Prostate gland (tissue), 2 donors: ENCODE data around the gene TBC1D3I. TPM values are rescaled to one million over a fixed set of nuclear protein-coding genes. Genes with fewer than 3 reads are reported as not detected.
"Not testable (repeated sequence)": the region's sequence is repeated elsewhere in the genome, so short reads cannot be mapped to it uniquely, and the experiment has no call there.

Experiments used
- DNase-seq: peaks from one replicate; pipeline ENCODE4 v3.0.0-alpha.2; 2019; ENCODE audit warnings: low spot score
- H3K27ac ChIP-seq, 2 donors: fragments of 200-600 bp; sonication (generic); 2 replicates each; pipeline ENCODE4 v1.5.1; 2017 to 2019
- H3K27me3 ChIP-seq: fragments of 200-600 bp; sonication (generic); replicated peaks from 2 replicates; pipeline ENCODE4 v1.5.1; 2019; ENCODE audit not compliant: insufficient read depth
- H3K36me3 ChIP-seq, 2 donors: fragments of 200-600 bp; sonication (generic); 1 replicate in 1 of 2; 2 replicates in 1 of 2; pipeline versions ENCODE4 v1.5.1 to v1.8.1; 2017 to 2019
- H3K4me1 ChIP-seq: fragments of 200-600 bp; sonication (generic); replicated peaks from 2 replicates; pipeline ENCODE4 v1.5.1; 2019
- H3K4me3 ChIP-seq, 2 donors: fragments of 200-600 bp; sonication (generic); 2 replicates each; pipeline ENCODE4 v1.5.1; 2017 to 2019
- H3K9me3 ChIP-seq: fragments of 200-600 bp; sonication (generic); 2 replicates; pipeline ENCODE4 v1.5.1; 2017
- CTCF ChIP-seq, 4 experiments: fragments of 200-600 bp in 2 of 4; fragments of 450-650 bp in 2 of 4; sonication (generic) in 2 of 4; IDR thresholded peaks; 1 replicate in 3 of 4; 2 replicates in 1 of 4; pipeline ENCODE4 v1.5.1; 2016 to 2019; ENCODE audit warnings: antibody characterized with exemption in 4 of 4, mild to moderate bottlenecking in 2 of 4, moderate library complexity in 2 of 4
- WGBS: methylation state at CpG from one replicate; pipeline ENCODE4 v1.1.5; 2018; 5-methylcytosine and 5-hydroxymethylcytosine counted together
- intact Hi-C: fragments of 100-400 bp; cut with DNase I; formaldehyde crosslinking; loops from one replicate; pipeline ENCODE4 v1.14.2; 2022
- total RNA-seq, 2 donors: library from RNA; depleted of rRNA; stranded (reverse); fragments of >200 nt; gene quantifications; one replicate each; pipeline ENCODE4 v1.1.0, GENCODE V29; 2016

The TBC1D3I gene
- total RNA-seq: under 1 TPM in 1 of 2 donors, not detected in 1; 0.85 TPM

DNA sequence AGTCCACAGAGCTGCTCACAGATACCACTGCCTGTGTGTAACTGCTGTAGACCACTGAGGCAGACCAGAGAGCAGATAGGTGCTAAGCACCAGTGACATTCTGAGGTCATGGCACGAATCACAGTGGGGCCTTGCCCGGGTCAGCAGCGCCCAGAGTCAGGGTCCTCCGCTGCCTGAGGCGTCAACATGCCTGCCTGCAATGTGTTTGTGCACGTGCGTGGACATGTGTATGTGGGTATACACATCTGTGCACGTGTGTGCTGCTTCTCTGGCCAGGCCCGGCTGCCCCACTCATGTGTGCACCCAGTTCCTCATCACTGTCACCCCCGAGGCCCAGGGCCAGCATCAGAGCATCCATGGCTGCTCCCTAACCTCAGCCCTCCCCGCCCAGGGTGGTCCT, at the start of gene TBC1D3I:
TBC1D3I (minus strand) TSS at position 101 of the 400 bp plus-strand sequence. CDS start 1,585 bp downstream, outside the sequence.
- H3K4me1 ChIP-seq, H3K36me3 ChIP-seq, H3K27me3 ChIP-seq, H3K4me3 ChIP-seq, H3K27ac ChIP-seq, DNase-seq, H3K9me3 ChIP-seq, intact Hi-C loops: not testable (repeated sequence)
- WGBS: no CpG with 5 or more reads among the region's 11 CpGs

DNA sequence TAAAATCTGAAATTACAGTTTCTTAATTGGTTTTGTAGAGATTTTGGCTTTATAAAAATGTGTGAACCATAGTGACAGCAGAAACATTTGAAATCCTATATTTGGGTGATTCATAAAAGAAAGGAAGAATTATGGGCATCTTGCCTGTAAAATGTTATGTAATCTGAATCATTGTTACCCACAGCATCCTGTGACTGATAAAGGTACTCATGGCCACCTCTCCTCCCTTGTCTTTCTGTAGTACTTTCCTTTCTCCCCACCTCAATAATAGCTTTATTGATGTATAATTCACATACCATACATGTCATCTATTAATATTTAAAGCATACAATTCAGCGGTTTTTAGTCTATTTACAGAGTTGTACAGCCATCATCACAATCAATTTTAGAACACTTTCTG, 30.8 kb upstream of the TBC1D3I start:
- H3K4me3 ChIP-seq, H3K27me3 ChIP-seq, DNase-seq, intact Hi-C loops, H3K9me3 ChIP-seq, H3K27ac ChIP-seq, H3K36me3 ChIP-seq, H3K4me1 ChIP-seq: not testable (repeated sequence)
- WGBS: no CpG with 5 or more reads among the region's 1 CpG

- intact Hi-C loops, H3K36me3 ChIP-seq, H3K9me3 ChIP-seq, H3K27ac ChIP-seq, H3K4me1 ChIP-seq, H3K4me3 ChIP-seq, H3K27me3 ChIP-seq, DNase-seq: not testable (repeated sequence)
- WGBS: 62% methylated on average over 1 of the region's 2 CpGs
These were observed 25.7 kb upstream of the TBC1D3I start for GRCh38 chr17:36289965-36290612.

DNA sequence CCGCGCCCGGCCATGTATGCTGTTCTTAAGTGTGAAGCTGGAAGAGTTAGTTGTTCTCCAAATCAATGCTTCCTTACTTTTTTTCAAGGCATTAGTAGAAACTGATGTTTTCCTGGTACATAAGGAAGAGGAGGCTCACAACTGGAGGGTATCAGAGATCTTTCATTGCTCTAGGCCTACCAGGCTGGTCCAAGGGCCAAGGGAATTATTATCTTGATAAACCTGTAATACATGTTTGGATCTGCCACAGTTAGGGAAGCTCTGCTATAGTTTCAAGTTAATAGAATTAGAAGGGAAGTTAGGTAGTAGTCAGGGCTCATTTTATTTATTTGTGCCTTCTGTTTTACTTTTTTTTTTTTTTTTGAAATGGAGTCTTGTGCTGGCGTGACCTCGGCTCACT, 19.8 kb upstream of the TBC1D3I start:
- H3K27me3 ChIP-seq, H3K27ac ChIP-seq, H3K9me3 ChIP-seq, intact Hi-C loops, DNase-seq, H3K4me3 ChIP-seq, H3K36me3 ChIP-seq, H3K4me1 ChIP-seq: not testable (repeated sequence)
- 64% methylated on average over 2 of the region's 5 CpGs for WGBS

DNA sequence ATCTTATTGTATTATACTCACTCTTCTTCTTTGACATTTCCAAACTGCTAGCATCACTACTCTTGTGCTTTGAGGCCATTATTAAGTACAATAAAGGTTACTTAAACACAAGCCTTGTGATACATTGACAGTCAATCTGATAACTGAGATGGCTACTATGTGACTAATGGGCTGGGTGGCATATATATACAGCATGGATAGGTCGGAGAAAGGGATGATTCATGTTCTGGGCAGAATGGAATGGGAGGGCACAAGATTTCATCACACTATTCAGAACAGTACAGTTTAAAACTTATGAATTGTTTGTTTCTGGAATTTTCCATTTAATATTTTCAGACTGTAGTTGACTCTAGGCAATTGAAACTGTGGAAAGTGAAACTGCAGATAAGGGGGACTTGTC, 18.9 kb upstream of the TBC1D3I start:
- H3K4me3 ChIP-seq, DNase-seq, H3K36me3 ChIP-seq, H3K4me1 ChIP-seq, H3K27ac ChIP-seq, intact Hi-C loops, H3K27me3 ChIP-seq, H3K9me3 ChIP-seq: not testable (repeated sequence)
- no CpG with 5 or more reads among the region's 1 CpG for WGBS

GRCh38 chr17:36242046-36242445, 22.3 kb downstream of the TBC1D3I start:
- intact Hi-C loops, DNase-seq, H3K4me1 ChIP-seq, H3K27me3 ChIP-seq, H3K36me3 ChIP-seq, H3K9me3 ChIP-seq, H3K4me3 ChIP-seq, H3K27ac ChIP-seq: not testable (repeated sequence)
- 74% methylated on average over 3 of the region's 4 CpGs for whole genome bisulfite sequencing

DNA sequence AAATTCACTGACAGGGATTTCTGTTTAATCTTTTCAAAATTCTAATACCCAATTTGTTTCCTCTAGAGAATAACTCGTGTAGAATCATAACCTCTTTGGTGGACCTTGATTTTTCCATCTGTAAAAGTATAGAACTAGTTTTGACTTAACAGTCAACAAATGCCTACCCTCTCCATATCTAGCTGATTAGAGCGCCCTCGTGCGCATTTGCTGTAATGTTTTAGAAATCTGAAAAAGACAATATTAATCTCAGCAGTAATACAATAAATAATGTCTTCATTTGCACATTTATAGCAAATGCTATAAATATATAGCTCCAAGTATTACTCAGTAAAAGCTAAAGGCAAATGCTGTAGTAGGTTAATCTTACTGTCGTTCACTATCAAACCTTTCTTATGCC, 34.7 kb downstream of the TBC1D3I start:
- H3K27me3 ChIP-seq, DNase-seq, H3K9me3 ChIP-seq, H3K4me1 ChIP-seq, H3K27ac ChIP-seq, H3K4me3 ChIP-seq, intact Hi-C loops, H3K36me3 ChIP-seq: not testable (repeated sequence)
- peak in 1 of 4 experiments; percentile 6 for TF ChIP-seq CTCF (IDR thresholded peaks at IDR 0.05)
- 56% methylated on average over 5 of the region's 5 CpGs for WGBS

- H3K27ac ChIP-seq, intact Hi-C loops, H3K4me1 ChIP-seq, H3K4me3 ChIP-seq, DNase-seq, H3K27me3 ChIP-seq, H3K36me3 ChIP-seq, H3K9me3 ChIP-seq: not testable (repeated sequence)
- 90% methylated on average over 12 of the region's 12 CpGs for WGBS
These were observed 41.4 kb downstream of the TBC1D3I start for GRCh38 chr17:36222967-36223366.

GRCh38 chr17:36221581-36222100, 42.7 kb downstream of the TBC1D3I start:
- H3K27ac ChIP-seq, H3K4me1 ChIP-seq, H3K36me3 ChIP-seq, intact Hi-C loops, H3K4me3 ChIP-seq, DNase-seq, H3K27me3 ChIP-seq, H3K9me3 ChIP-seq: not testable (repeated sequence)
- WGBS: 83% methylated on average over 4 of the region's 4 CpGs

GRCh38 chr17:36220737-36221580, 43.4 kb downstream of the TBC1D3I start:
- H3K27me3 ChIP-seq, H3K9me3 ChIP-seq, H3K4me1 ChIP-seq, DNase-seq, H3K36me3 ChIP-seq, intact Hi-C loops, H3K27ac ChIP-seq, H3K4me3 ChIP-seq: not testable (repeated sequence)
- WGBS: 70% methylated on average over 3 of the region's 3 CpGs

GRCh38 chr17:36219556-36219955, 44.8 kb downstream of the TBC1D3I start:
- DNase-seq, H3K4me1 ChIP-seq, H3K27me3 ChIP-seq, H3K27ac ChIP-seq, H3K36me3 ChIP-seq, H3K4me3 ChIP-seq, intact Hi-C loops, H3K9me3 ChIP-seq: not testable (repeated sequence)
- 94% methylated on average over 1 of the region's 1 CpG for WGBS
